ENCODE measurements around the gene TSN. TPM values are rescaled to one million over a fixed set of nuclear protein-coding genes. Genes with fewer than 3 reads are reported as not detected.
"Not testable (repeated sequence)": the region's sequence is repeated elsewhere in the genome, so short reads cannot be mapped to it uniquely, and the experiment has no call there.

The TSN gene
- total RNA-seq, 1 experiment from 2014 or later, result 70.4 TPM

DNA sequence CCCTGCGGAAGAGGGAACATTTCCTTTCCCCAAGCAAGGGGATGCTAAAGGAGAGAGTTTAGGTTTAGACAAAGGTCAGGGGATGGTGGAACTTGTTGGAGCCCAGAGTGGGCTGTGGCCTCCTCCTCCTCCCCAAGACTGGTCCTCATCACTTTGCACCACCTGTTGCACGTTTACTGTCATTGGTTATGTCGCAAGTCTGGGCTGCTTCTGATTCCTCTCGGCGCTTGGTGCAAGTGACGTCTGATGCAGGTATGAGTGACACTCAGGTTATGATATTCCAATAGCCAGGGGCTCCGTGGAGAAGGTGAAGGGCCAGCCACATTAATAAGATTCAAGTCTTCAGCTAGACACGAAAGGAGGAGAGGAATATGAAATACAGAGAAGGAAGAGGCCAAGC lies 59.8 kb downstream of the TSN start:
- H2AFZ ChIP-seq, result no peak overlapping the region
- no peak overlapping the region for H3K4me3 ChIP-seq
- no peak overlapping the region for H3K4me2 ChIP-seq
- no TSS peak for BruUV-seq (replicated peaks)
- intact Hi-C loops (cut with micrococcal nuclease; ENCODE audit: unreplicated experiment), result no loop called here
- H3K9me2 ChIP-seq (ENCODE audit: insufficient read depth), result no peaks in the 10 kb centered on the region
- no peak for DNase-seq
- peaks cover 98% of the 10 kb centered on the region for H3K27me3 ChIP-seq (ENCODE audit: insufficient read depth, low read depth)
- H3K27ac ChIP-seq, result no peak overlapping the region
- H3K9me3 ChIP-seq (ENCODE audit: insufficient read depth, low read depth), result no peaks in the 10 kb centered on the region
- POLR2A ChIA-PET (ENCODE audit: unreplicated experiment), result no interaction called here
- H3F3A ChIP-seq (ENCODE audit: insufficient read depth, low read depth), result no peaks in the 10 kb centered on the region
- H3K36me3 ChIP-seq (ENCODE audit: low read depth), result no peaks in the 10 kb centered on the region
- CTCF ChIA-PET, result no interaction called here
- no peaks in the 10 kb centered on the region for H4K20me1 ChIP-seq (ENCODE audit: insufficient read depth)
- H3K79me2 ChIP-seq (ENCODE audit: low read depth), result no peaks in the 10 kb centered on the region
- no peaks in the 10 kb centered on the region for H3K4me1 ChIP-seq (replicated peaks; ENCODE audit: insufficient read depth)
- TF ChIP-seq EZH2 (IDR thresholded peaks at IDR 0.05; ENCODE audit: low read depth), result no peak
- TF ChIP-seq, protein P1, sequence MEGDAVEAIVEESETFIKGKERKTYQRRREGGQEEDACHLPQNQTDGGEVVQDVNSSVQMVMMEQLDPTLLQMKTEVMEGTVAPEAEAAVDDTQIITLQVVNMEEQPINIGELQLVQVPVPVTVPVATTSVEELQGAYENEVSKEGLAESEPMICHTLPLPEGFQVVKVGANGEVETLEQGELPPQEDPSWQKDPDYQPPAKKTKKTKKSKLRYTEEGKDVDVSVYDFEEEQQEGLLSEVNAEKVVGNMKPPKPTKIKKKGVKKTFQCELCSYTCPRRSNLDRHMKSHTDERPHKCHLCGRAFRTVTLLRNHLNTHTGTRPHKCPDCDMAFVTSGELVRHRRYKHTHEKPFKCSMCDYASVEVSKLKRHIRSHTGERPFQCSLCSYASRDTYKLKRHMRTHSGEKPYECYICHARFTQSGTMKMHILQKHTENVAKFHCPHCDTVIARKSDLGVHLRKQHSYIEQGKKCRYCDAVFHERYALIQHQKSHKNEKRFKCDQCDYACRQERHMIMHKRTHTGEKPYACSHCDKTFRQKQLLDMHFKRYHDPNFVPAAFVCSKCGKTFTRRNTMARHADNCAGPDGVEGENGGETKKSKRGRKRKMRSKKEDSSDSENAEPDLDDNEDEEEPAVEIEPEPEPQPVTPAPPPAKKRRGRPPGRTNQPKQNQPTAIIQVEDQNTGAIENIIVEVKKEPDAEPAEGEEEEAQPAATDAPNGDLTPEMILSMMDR (conservative IDR thresholded peaks at IDR 0.05), result no peak

GRCh38 chr2:121816797-121817196 lies 61.3 kb downstream of the TSN start:
- Histone ChIP-seq H3K9me3 (ENCODE audit: insufficient read depth, low read depth) (no peaks in the 10 kb centered on the region), H3K79me2 (ENCODE audit: low read depth) (no peaks in the 10 kb centered on the region), H3K4me3 (no peak overlapping the region), H3K9me2 (ENCODE audit: insufficient read depth) (no peaks in the 10 kb centered on the region), H3F3A (ENCODE audit: insufficient read depth, low read depth) (no peaks in the 10 kb centered on the region), H4K20me1 (ENCODE audit: insufficient read depth) (no peaks in the 10 kb centered on the region), H2AFZ (no peak overlapping the region), H3K27ac (no peak overlapping the region), H3K4me2 (no peak overlapping the region), H3K27me3 (ENCODE audit: insufficient read depth, low read depth) (peaks cover 99% of the 10 kb centered on the region), H3K4me1 (replicated peaks; ENCODE audit: insufficient read depth) (no peaks in the 10 kb centered on the region), H3K36me3 (ENCODE audit: low read depth) (no peaks in the 10 kb centered on the region)
- no peak for TF ChIP-seq EZH2 (IDR thresholded peaks at IDR 0.05; ENCODE audit: low read depth)
- intact Hi-C loops (cut with micrococcal nuclease; ENCODE audit: unreplicated experiment), result no loop called here
- ChIA-PET CTCF (no interaction called here), POLR2A (ENCODE audit: unreplicated experiment) (no interaction called here)
- BruUV-seq (replicated peaks), result no TSS peak
- DNase-seq, result no peak

DNA sequence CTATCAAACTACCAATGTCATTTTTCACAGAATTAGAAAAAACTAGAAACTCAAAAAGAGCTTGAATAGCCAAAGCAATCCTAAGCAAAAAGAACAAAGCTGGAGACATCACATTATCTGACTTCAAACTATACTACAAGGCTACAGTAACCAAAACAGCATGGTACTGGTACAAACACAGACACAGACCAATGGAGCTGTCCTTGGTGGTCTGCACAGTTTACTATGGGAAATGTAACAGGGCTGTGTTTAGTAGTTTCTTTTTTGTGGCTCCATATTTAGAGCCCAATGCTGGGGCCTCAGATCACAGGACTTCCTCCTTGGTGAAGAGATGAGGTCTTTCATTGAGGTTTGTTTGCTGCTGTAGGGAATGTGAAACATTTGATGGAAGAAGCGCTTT lies 61.9 kb downstream of the TSN start:
- H3K4me3 ChIP-seq; H3K79me2 ChIP-seq (ENCODE audit: low read depth); H3K27ac ChIP-seq; H2AFZ ChIP-seq; H3K9me2 ChIP-seq (ENCODE audit: insufficient read depth); H3F3A ChIP-seq (ENCODE audit: insufficient read depth, low read depth); DNase-seq; H4K20me1 ChIP-seq (ENCODE audit: insufficient read depth); BruUV-seq (replicated peaks); H3K36me3 ChIP-seq (ENCODE audit: low read depth); H3K4me2 ChIP-seq; H3K9me3 ChIP-seq (ENCODE audit: insufficient read depth, low read depth); H3K4me1 ChIP-seq (replicated peaks; ENCODE audit: insufficient read depth); intact Hi-C loops (cut with micrococcal nuclease; ENCODE audit: unreplicated experiment); CTCF ChIA-PET; POLR2A ChIA-PET (ENCODE audit: unreplicated experiment): not testable (repeated sequence)
- H3K27me3 ChIP-seq (ENCODE audit: insufficient read depth, low read depth), result peaks cover 97% of the 10 kb centered on the region

Other genes with a start within 250 kb of the TSN start
- not detected in 2 replicates for gene RNU4ATAC, start 224.8 kb upstream of the TSN start, total RNA-seq (2021)
- gene CLASP1, start 106.2 kb upstream of the TSN start, total RNA-seq (2021), result 61.8 and 83.5 TPM in 2 replicates
- gene NIFK, start 18.8 kb upstream of the TSN start, total RNA-seq (2021), result 48.1 and 75.9 TPM in 2 replicates

Measured in PC-9 (cell line).